Stimulated activated CD8-positive, alpha-beta memory T cell treated with anti-CD3 and anti-CD28 coated beads, Interleukin-2, amount 100 ng/mL, for 48 hours (primary cell): ENCODE data around the gene IQGAP3.

Experiments
- DNase-seq, 2 donors: peaks; one replicate each; pipeline ENCODE4 v3.0.0-alpha.2; 2020; ENCODE audit warnings: low read depth in 2 of 2

The IQGAP3 gene

GRCh38 chr1:156497743-156498431 lies 74.5 kb downstream of the IQGAP3 start:
- DNase-seq = no peak

GRCh38 chr1:156497078-156497742 lies 75.2 kb downstream of the IQGAP3 start:
- DNase-seq = no peak

- DNase-seq = no peak
Observed at GRCh38 chr1:156496211-156496761, 76.1 kb downstream of the IQGAP3 start.

GRCh38 chr1:156495401-156496140 lies 76.8 kb downstream of the IQGAP3 start:
- no peak for DNase-seq

- DNase-seq = no peak
Observed at GRCh38 chr1:156494309-156494895, 78.0 kb downstream of the IQGAP3 start.

- no peak for DNase-seq
Observed at GRCh38 chr1:156493742-156494141, 78.6 kb downstream of the IQGAP3 start.

- DNase-seq = no peak
Observed at GRCh38 chr1:156493154-156493631, 79.2 kb downstream of the IQGAP3 start.

- no peak for DNase-seq
Observed at GRCh38 chr1:156492591-156493080, 79.7 kb downstream of the IQGAP3 start.

GRCh38 chr1:156492013-156492590 lies 80.3 kb downstream of the IQGAP3 start:
- DNase-seq = no peak

- no peak for DNase-seq
Observed at GRCh38 chr1:156491151-156491949, 81.0 kb downstream of the IQGAP3 start.

GRCh38 chr1:156490401-156491032 lies 81.8 kb downstream of the IQGAP3 start:
- no peak for DNase-seq

- DNase-seq = no peak
Observed at GRCh38 chr1:156489935-156490293, 82.5 kb downstream of the IQGAP3 start.

- peak in 1 of 2 donors; percentile 38 for DNase-seq
Observed at GRCh38 chr1:156489166-156489934, 83.0 kb downstream of the IQGAP3 start.

- peak in 1 of 2 donors; percentile 32 for DNase-seq
Observed at GRCh38 chr1:156488566-156489165, 83.7 kb downstream of the IQGAP3 start.

GRCh38 chr1:156487862-156488261 lies 84.5 kb downstream of the IQGAP3 start:
- peak in 1 of 2 donors; percentile 27 for DNase-seq

GRCh38 chr1:156486421-156487344 lies 85.7 kb downstream of the IQGAP3 start:
- DNase-seq = no peak

GRCh38 chr1:156485984-156486383 lies 86.4 kb downstream of the IQGAP3 start:
- no peak for DNase-seq
